ENCODE results near the gene RNF11.
A peak's percentile ranks its signal among the peaks of the same experiment; 100 is the strongest.
"Not testable (repeated sequence)": the region's sequence is repeated elsewhere in the genome, so short reads cannot be mapped to it uniquely, and the experiment has no call there.

RNF11 gene

GRCh38 chr1:51230501-51231078, 5.5 kb upstream of the RNF11 start:
- peaks cover 12% of the 10 kb centered on the region for H3F3A ChIP-seq (ENCODE audit: insufficient read depth)
- H3K9me3 ChIP-seq (ENCODE audit: insufficient read depth, low read length), result no peaks in the 10 kb centered on the region
- no peaks in the 10 kb centered on the region for H3K9me2 ChIP-seq (replicated peaks; ENCODE audit: insufficient read depth, low read length)
- no peak overlapping the region for H3K4me2 ChIP-seq (ENCODE audit: low read depth, low read length, poor library complexity, severe bottlenecking)
- H3K27me3 ChIP-seq (ENCODE audit: low read length), result no peaks in the 10 kb centered on the region
- 0 out of 2 replicates have a peak, but pooled peaks cover 2% of the 10 kb centered on the region for H4K20me1 ChIP-seq (ENCODE audit: low read depth, low read length)
- TF ChIP-seq EZH2phosphoT487 (conservative IDR thresholded peaks at IDR 0.05; ENCODE audit: low read length), result no peak
- TF ChIP-seq CTCF (IDR thresholded peaks at IDR 0.05; ENCODE audit: insufficient read depth, low read length, poor library complexity, severe bottlenecking), result no peak
- no peak overlapping the region for H3K27ac ChIP-seq (ENCODE audit: low read depth, low read length)
- no peak overlapping the region for H2AFZ ChIP-seq (ENCODE audit: low read depth, low read length, severe bottlenecking)
- no peaks in the 10 kb centered on the region for H3K79me2 ChIP-seq (ENCODE audit: insufficient read depth, low read length)
- H3K9ac ChIP-seq (ENCODE audit: low read length), result no peak overlapping the region
- no peak overlapping the region for H3K4me3 ChIP-seq (ENCODE audit: insufficient read depth, low read length, poor library complexity, severe bottlenecking)
- no peaks in the 10 kb centered on the region for H3K36me3 ChIP-seq (ENCODE audit: low read length)

GRCh38 chr1:51231120-51231519, 5.0 kb upstream of the RNF11 start:
- H4K20me1 ChIP-seq (ENCODE audit: low read depth, low read length), result 0 out of 2 replicates have a peak, but pooled peaks cover 4% of the 10 kb centered on the region
- H3F3A ChIP-seq (ENCODE audit: insufficient read depth), result peaks cover 13% of the 10 kb centered on the region
- TF ChIP-seq EZH2phosphoT487 (conservative IDR thresholded peaks at IDR 0.05; ENCODE audit: low read length), result no peak
- TF ChIP-seq CTCF (IDR thresholded peaks at IDR 0.05; ENCODE audit: insufficient read depth, low read length, poor library complexity, severe bottlenecking), result no peak
- H3K9ac ChIP-seq (ENCODE audit: low read length), result no peak overlapping the region
- no peaks in the 10 kb centered on the region for H3K9me2 ChIP-seq (replicated peaks; ENCODE audit: insufficient read depth, low read length)
- H3K36me3 ChIP-seq (ENCODE audit: low read length), result no peaks in the 10 kb centered on the region
- H2AFZ ChIP-seq (ENCODE audit: low read depth, low read length, severe bottlenecking), result no peak overlapping the region
- no peak overlapping the region for H3K27ac ChIP-seq (ENCODE audit: low read depth, low read length)
- no peak overlapping the region for H3K4me3 ChIP-seq (ENCODE audit: insufficient read depth, low read length, poor library complexity, severe bottlenecking)
- H3K4me2 ChIP-seq (ENCODE audit: low read depth, low read length, poor library complexity, severe bottlenecking), result no peak overlapping the region
- H3K79me2 ChIP-seq (ENCODE audit: insufficient read depth, low read length), result no peaks in the 10 kb centered on the region
- H3K27me3 ChIP-seq (ENCODE audit: low read length), result no peaks in the 10 kb centered on the region
- H3K9me3 ChIP-seq (ENCODE audit: insufficient read depth, low read length), result no peaks in the 10 kb centered on the region

GRCh38 chr1:51231896-51232295, 4.2 kb upstream of the RNF11 start:
- Histone ChIP-seq H3K27me3 (ENCODE audit: low read length) (peaks cover 1% of the 10 kb centered on the region; the same call in 1 of the 2 replicates), H3K27ac (ENCODE audit: low read depth, low read length) (no peak overlapping the region)
- TF ChIP-seq CTCF (IDR thresholded peaks at IDR 0.05; ENCODE audit: insufficient read depth, low read length, poor library complexity, severe bottlenecking) (no peak), EZH2phosphoT487 (conservative IDR thresholded peaks at IDR 0.05; ENCODE audit: low read length) (no peak)

GRCh38 chr1:51234236-51234635, 1.8 kb upstream of the RNF11 start:
- not testable (repeated sequence) for H3K9me3 ChIP-seq (ENCODE audit: insufficient read depth, low read length); H3K36me3 ChIP-seq (ENCODE audit: low read length); H3K27ac ChIP-seq (ENCODE audit: low read depth, low read length); H3K79me2 ChIP-seq (ENCODE audit: insufficient read depth, low read length); H3K4me3 ChIP-seq (ENCODE audit: insufficient read depth, low read length, poor library complexity, severe bottlenecking); H3K9me2 ChIP-seq (replicated peaks; ENCODE audit: insufficient read depth, low read length); H3K27me3 ChIP-seq (ENCODE audit: low read length); H4K20me1 ChIP-seq (ENCODE audit: low read depth, low read length); H2AFZ ChIP-seq (ENCODE audit: low read depth, low read length, severe bottlenecking); H3K9ac ChIP-seq (ENCODE audit: low read length)
- H3F3A ChIP-seq (ENCODE audit: insufficient read depth), result peaks cover 13% of the 10 kb centered on the region
- peak overlapping the region; percentile 90 for H3K4me2 ChIP-seq (ENCODE audit: low read depth, low read length, poor library complexity, severe bottlenecking)

More at GRCh38 chr1:51231896-51232295, 4.2 kb upstream of the RNF11 start:
- no peak overlapping the region for H3K9ac ChIP-seq (ENCODE audit: low read length)
- no peaks in the 10 kb centered on the region for H3K9me3 ChIP-seq (ENCODE audit: insufficient read depth, low read length)
- H3K4me3 ChIP-seq (ENCODE audit: insufficient read depth, low read length, poor library complexity, severe bottlenecking), result no peak overlapping the region
- H3K79me2 ChIP-seq (ENCODE audit: insufficient read depth, low read length), result no peaks in the 10 kb centered on the region
- no peak overlapping the region for H2AFZ ChIP-seq (ENCODE audit: low read depth, low read length, severe bottlenecking)
- H3K4me2 ChIP-seq (ENCODE audit: low read depth, low read length, poor library complexity, severe bottlenecking), result no peak overlapping the region
- H3K36me3 ChIP-seq (ENCODE audit: low read length), result no peaks in the 10 kb centered on the region
- H4K20me1 ChIP-seq (ENCODE audit: low read depth, low read length), result 0 out of 2 replicates have a peak, but pooled peaks cover 4% of the 10 kb centered on the region
- peaks cover 13% of the 10 kb centered on the region for H3F3A ChIP-seq (ENCODE audit: insufficient read depth)
- H3K9me2 ChIP-seq (replicated peaks; ENCODE audit: insufficient read depth, low read length), result no peaks in the 10 kb centered on the region
